ENCODE measurements around the gene BLVRB.
"Not testable (repeated sequence)": the region's sequence is repeated elsewhere in the genome, so short reads cannot be mapped to it uniquely, and the experiment has no call there.

BLVRB gene

GRCh38 chr19:40410030-40410389 is 55.5 kb downstream of the BLVRB start:
- DNase-seq (ENCODE audit: low read depth in 2 of 3, low spot score in 2 of 3): no peak

GRCh38 chr19:40408598-40408925 is 57.0 kb downstream of the BLVRB start:
- not testable (repeated sequence) for DNase-seq (ENCODE audit: low read depth in 2 of 3, low spot score in 2 of 3)

GRCh38 chr19:40407714-40408597 is 57.6 kb downstream of the BLVRB start:
- no peak for DNase-seq (ENCODE audit: low read depth in 2 of 3, low spot score in 2 of 3)

GRCh38 chr19:40403262-40403984 is 62.1 kb downstream of the BLVRB start:
- DNase-seq (ENCODE audit: low read depth in 2 of 3, low spot score in 2 of 3): peak; percentile 63 to 75 (median 64)

- DNase-seq (ENCODE audit: low read depth in 2 of 3, low spot score in 2 of 3): no peak
Observed at GRCh38 chr19:40400559-40400958, 65.0 kb downstream of the BLVRB start.

GRCh38 chr19:40398417-40399131 is 67.0 kb downstream of the BLVRB start:
- peak in 2 of 3 experiments; percentile 18 to 25 for DNase-seq (ENCODE audit: low read depth in 2 of 3, low spot score in 2 of 3)

Measured in activated CD8-positive, alpha-beta memory T cell treated with anti-CD3 and anti-CD28 coated beads for 48 hours (primary cell).